Right kidney (tissue), 1 donor: ENCODE results near the gene ANKFN1.

ENCODE experiments used
- DNase-seq: peaks from one replicate; pipeline ENCODE4 v3.0.0-alpha.2; 2016

Gene ANKFN1

DNA sequence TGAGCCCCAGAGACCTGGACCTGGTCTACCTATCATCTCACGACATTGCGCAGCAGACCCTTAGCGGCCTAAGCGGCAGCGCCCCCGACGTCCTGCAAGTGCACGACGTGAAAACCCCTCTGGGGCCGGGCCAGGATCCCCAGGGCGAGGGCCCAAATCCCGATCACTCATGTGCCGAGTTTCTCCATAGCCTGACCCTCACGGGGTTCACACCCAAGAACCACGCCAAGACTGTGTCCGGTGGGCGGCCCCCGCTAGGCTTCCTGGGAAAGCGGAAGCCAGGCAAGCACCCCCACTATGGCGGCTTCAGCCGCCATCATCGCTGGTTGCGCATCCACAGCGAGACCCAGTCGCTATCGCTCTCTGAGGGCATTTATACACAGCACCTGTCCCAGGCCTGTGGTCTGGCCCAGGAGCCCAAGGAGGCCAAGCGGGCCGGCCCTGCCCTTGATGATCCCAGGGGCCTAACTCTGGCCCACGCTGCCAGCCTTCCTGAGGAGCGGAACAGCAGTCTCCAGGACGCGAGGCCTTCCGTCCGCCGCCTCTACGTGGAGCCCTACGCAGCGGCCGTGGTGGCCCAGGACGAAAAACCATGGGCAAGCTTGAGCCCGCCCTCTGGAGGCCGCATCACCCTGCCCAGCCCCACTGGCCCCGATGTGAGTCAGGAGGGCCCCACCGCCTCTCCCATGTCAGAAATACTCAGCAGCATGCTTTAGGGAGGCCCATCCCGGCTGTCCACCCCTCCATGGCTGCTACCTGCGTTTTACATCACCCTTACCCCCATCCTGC is 357.5 kb downstream of the ANKFN1 start:
- no peak for DNase-seq

DNA sequence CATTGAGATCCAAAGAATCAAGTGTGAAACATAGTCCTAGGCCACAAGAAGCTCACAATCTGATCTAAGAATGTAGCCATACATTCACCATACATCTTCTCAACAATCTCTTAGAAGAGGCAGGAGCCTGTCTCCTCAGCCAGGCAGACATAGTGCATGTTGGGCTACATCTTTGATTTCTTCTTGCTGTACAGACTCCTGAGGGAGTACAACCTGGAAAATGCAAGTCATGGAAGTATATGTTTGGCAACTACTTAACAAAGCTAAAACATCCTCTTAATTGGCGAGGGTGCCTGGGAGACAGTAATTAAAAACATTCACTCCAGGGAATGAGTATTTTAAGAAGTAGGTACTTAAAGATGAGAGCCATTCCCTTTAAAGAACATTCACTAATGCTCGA is 361.0 kb downstream of the ANKFN1 start:
- no peak for DNase-seq

- no peak for DNase-seq
Observed at GRCh38 chr17:56514899-56515298, 361.6 kb downstream of the ANKFN1 start.

DNA sequence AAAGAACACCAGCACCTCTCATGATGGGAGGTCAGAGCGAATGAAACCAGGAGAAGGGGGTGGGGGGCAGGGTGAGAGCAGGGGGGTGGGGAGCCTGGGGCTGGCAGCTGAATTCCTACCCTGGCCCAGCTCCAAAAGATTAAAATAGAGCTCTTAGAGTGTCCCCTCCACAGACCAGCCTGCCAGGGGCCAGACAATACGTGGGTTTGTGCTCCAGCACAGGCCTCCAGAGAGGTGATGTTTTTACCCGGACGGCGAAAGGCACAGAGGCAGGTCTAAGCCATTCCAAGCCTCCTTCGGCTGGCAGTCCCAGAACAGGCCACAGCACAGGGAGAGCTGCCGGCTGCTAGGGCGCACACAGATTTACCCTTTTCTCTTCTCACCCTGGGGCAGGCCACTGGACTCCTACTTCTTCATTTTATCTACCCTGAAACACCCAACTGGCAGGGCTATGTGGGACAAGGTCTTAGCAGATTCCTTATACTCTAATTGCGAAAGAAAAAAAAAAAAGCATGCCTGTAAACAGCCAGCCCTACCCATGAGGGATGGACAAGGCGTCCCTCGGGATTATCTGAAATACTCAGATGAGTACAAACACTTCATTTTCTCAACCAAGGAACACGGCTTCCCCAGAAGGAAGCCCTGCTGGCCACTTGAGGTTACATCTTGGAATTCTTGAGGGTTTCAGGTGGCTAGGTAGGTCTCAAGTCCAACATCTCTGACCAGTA is 368.3 kb downstream of the ANKFN1 start:
- DNase-seq: no peak

GRCh38 chr17:56523042-56523441 is 369.8 kb downstream of the ANKFN1 start:
- DNase-seq: no peak

- DNase-seq: no peak
Observed at GRCh38 chr17:56528696-56529095, 375.4 kb downstream of the ANKFN1 start.

DNA sequence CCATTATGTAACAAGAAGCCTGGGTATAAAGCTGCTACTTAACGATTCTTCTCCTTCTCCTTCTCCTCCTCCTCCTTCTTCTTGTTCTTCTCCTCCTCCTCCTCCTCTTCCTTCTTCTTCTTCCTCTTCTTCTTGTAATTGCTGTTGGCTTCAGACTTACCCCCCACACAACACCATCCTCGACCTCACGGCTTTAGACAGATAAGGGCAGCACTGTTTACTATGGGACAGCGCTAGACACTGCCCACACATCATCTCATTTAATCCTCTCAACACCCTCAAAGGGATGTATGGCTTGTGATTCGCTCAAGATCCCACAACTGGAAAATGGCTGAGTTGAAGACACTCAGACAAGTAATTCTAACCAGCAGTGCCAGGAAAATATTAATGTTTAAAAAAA is 379.7 kb downstream of the ANKFN1 start:
- DNase-seq: no peak

- no peak for DNase-seq
Observed at GRCh38 chr17:56536766-56537165, 383.5 kb downstream of the ANKFN1 start.

DNA sequence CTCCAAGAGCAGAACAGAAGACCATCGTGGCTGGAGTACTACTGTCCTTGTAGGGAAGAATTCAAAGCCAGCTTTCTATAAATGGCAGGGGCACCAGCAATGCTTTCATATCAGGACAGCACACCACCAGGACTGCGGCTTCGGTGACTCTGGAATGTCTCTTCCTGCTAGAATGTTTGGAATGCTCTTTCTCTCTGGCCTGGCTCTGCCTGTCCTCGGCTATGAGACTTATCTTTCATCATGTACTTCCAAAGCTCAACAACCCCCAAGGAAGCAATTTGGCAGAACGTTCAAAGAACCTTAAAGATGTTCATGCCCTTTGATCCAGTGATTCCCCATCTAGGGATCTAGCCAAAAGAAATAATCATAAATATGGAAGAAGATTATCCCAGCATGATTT is 387.6 kb downstream of the ANKFN1 start:
- no peak for DNase-seq

DNA sequence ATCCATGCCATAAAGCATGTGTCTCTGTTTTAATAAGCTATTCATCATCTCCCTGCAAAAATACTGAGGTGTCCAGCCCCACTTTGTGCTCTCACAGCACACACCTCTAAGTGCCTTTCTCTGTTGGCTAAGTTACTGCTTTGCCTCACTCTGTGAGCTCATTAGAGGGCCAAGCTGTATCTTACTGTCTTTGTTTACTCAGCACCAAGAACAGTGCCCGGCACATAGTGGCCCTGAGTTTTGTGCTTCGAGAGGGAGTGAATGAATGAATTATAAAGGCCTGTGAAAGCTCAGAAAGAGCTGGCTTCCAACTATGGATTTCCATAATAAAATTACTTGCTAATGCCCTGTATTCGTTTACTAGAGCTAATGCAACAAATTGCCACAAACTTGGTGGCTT is 390.0 kb downstream of the ANKFN1 start:
- DNase-seq: no peak

DNA sequence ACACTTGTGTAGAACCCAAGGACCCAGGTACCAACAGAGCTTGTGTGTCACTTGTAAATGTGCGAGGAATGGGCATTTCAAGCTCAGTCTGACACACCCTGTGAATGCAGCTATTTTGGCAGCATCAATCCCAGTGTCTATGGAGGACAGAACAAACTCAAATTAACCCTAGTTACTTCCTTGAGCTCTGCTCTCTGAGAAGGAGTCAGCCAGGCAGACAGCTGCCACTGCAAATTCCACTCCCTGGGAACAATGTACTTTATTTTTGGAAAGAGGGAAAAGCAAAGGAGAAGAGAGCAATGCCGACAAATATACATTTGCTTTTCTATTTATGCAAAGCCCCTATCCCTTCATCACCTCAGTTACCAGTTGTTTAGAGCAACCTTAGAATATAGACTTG is 391.8 kb downstream of the ANKFN1 start:
- DNase-seq: no peak

- DNase-seq: no peak
Observed at GRCh38 chr17:56545930-56546329, 392.7 kb downstream of the ANKFN1 start.

DNA sequence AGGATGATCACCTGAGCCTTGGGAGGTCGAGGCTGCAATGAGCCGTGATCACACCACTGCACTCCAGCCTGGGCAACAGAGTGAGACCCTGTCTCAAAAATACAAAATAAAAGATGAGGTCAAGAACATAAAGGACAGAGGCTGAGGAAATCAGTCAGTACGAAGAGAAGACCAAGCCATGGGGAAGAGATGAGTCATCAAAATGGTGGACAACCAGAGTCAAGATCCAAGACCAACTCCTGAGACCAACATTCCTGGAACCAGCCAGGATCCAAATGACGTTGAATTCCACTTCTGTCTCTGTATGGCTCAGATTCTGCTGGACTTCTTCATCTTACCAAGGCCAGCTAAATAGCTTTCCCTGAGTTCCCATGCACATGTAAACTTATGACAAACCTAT is 395.4 kb downstream of the ANKFN1 start:
- no peak for DNase-seq

DNA sequence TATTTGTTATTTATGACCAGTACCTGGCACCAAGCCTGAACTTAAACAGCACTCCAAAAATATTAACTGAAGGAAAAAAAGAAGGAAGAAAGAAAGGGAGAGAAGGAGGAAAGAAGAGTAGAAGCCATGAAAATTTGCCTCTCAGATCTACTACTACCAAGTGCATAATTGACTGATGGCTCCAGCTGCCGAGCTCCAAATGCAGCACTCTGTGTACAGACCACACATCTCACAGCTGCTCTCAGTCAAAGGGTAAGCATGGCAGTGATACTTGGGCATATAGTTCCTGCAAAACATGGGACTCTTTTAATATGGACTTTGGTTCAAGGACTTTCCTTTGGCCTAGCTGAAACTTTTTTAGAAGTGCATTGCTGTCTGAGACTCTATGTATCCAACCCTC is 396.2 kb downstream of the ANKFN1 start:
- DNase-seq: no peak

DNA sequence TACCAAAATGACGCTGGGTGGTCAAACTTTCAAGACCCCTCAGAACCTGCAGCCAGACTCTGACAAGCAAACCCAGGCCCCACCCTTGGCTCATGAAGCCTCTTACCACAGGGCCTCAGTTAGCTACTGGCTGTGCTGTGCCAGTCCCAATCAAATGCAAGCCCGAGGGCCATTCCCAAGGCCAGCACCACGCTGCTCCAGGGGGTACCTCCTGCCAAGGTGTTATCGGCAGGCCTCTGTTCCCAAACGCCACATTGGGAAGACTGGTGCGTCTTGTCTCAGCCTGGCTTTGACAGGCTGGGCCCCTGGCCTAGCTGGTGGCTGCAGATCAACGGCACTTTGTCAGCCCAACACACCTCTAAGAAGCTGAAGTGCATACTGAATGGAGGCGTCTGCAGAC is 404.4 kb downstream of the ANKFN1 start:
- DNase-seq: no peak

DNA sequence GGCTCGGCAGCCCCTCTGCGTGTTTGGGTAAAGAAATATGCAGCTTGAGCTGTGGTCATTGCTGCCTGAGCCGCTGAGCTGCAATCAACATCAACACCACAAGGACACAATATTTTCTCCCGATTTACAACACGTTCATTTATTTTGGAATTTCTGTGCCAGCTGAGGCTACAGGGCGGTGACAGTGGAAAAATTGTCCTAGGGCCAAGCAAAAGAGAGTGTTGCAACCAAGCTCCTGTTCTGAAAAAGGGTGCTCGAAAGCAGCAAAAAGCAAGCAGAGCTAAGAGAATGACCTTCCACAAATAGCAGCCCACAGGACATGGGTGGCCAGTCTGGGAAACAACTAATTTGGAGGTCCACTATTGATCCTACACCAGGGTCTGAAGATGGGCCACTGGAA is 404.8 kb downstream of the ANKFN1 start:
- DNase-seq: no peak
